CD4-positive, alpha-beta memory T cell (primary cell): ENCODE results near the gene NAE1. TPM values are rescaled to one million over a fixed set of nuclear protein-coding genes. Genes with fewer than 3 reads are reported as not detected.
"Not testable (repeated sequence)": the region's sequence is repeated elsewhere in the genome, so short reads cannot be mapped to it uniquely, and the experiment has no call there.

Experiments
- CTCF ChIA-PET: fragments of 350-600 bp; sonication (Branson Sonifier 250); formaldehyde crosslinking; loops from one replicate; lab custom pipeline; 2021; ENCODE audit warnings: inconsistent platforms; ENCODE audit not compliant: partially characterized antibody; lab: Charles Lee
- POLR2A ChIA-PET: fragments of 350-600 bp; sonication (Branson Sonifier 250); formaldehyde crosslinking; loops from one replicate; lab custom pipeline; 2021; ENCODE audit not compliant: partially characterized antibody; lab: Charles Lee
- DNase-seq, 5 donors: peaks; one replicate each; pipeline versions ENCODE4 v3.0.0 to v3.0.0-alpha.2; 2020 to 2022; ENCODE audit warnings: mixed read lengths in 1 of 5
- H3K27ac ChIP-seq: one replicate; pipeline ENCODE4 v1.7.0; 2013; ENCODE audit warnings: low read depth, low read length
- H3K27me3 ChIP-seq: 2 replicates; pipeline ENCODE4 v1.7.0; 2013; ENCODE audit warnings: mild to moderate bottlenecking, low read length, moderate library complexity; ENCODE audit not compliant: insufficient read depth
- H3K36me3 ChIP-seq: 2 replicates; pipeline ENCODE4 v1.7.0; 2013; ENCODE audit warnings: mild to moderate bottlenecking, low read length, moderate library complexity; ENCODE audit not compliant: insufficient read depth
- H3K4me1 ChIP-seq: 2 replicates; pipeline ENCODE4 v1.7.0; 2013; ENCODE audit warnings: mild to moderate bottlenecking, low read length, moderate library complexity; ENCODE audit not compliant: insufficient read depth
- H3K4me3 ChIP-seq, 2 donors: one replicate each; pipeline ENCODE4 v1.7.0; 2013; ENCODE audit warnings: low read length in 2 of 2, mild to moderate bottlenecking in 1 of 2
- H3K9me3 ChIP-seq, 2 donors: one replicate each; pipeline ENCODE4 v1.7.0; 2013; ENCODE audit warnings: low read length in 2 of 2, control low read depth in 1 of 2; ENCODE audit not compliant: control insufficient read depth in 1 of 2
- H3K27ac Mint-ChIP-seq, 7 donors: one replicate each; pipeline ENCODE4 v1.8.0; 2020 to 2021; ENCODE audit warnings: mixed read lengths in 7 of 7, mild to moderate bottlenecking in 6 of 7, inconsistent platforms in 3 of 7, moderate library complexity in 3 of 7
- H3K27me3 Mint-ChIP-seq, 2 donors: one replicate each; pipeline ENCODE4 v1.8.0; 2020 to 2021; ENCODE audit warnings: mixed read lengths in 2 of 2
- H3K36me3 Mint-ChIP-seq, 2 donors: one replicate each; pipeline ENCODE4 v1.8.0; 2020 to 2021; ENCODE audit warnings: mixed read lengths in 2 of 2, inconsistent platforms in 1 of 2, mild to moderate bottlenecking in 1 of 2
- H3K4me1 Mint-ChIP-seq, 4 donors: one replicate each; pipeline ENCODE4 v1.8.0; 2020 to 2021; ENCODE audit warnings: mixed read lengths in 4 of 4, mild to moderate bottlenecking in 1 of 4
- H3K4me3 Mint-ChIP-seq, 8 donors: one replicate each; pipeline ENCODE4 v1.8.0; 2020 to 2021; ENCODE audit warnings: mixed read lengths in 8 of 8, mild to moderate bottlenecking in 7 of 8, moderate library complexity in 6 of 8, inconsistent platforms in 3 of 8
- H3K9me3 Mint-ChIP-seq, 8 donors: one replicate each; pipeline ENCODE4 v1.8.0; 2020 to 2021; ENCODE audit warnings: mixed read lengths in 8 of 8, mild to moderate bottlenecking in 5 of 8, inconsistent platforms in 3 of 8, moderate library complexity in 1 of 8
- intact Hi-C: fragments of 100-400 bp; cut with micrococcal nuclease; formaldehyde crosslinking; loops from one replicate; pipeline ENCODE4 v1.15.1; 2023
- polyA plus RNA-seq, 2 donors: library from polyadenylated mRNA; unstranded; fragments of 300-500 nt; fragmentation: Illumina TruSeq; gene quantifications; one replicate each; pipeline ENCODE4 v1.2.3, GENCODE V29; 2021
- total RNA-seq, 2 experiments: library from RNA; stranded (reverse); gene quantifications; one replicate each; pipeline ENCODE4 v1.2.3, GENCODE V29; 2021

NAE1 gene
- total and polyA plus RNA-seq, 4 experiments from 2014 or later, result 70.4 to 101 (median 94.5) TPM

GRCh38 chr16:66872559-66872942 lies 41.8 kb upstream of the NAE1 start:
- H3K9me3 ChIP-seq, result no peaks in the 10 kb centered on the region
- peak overlapping the region; percentile 61 to 90 (median 82) for H3K4me3 Mint-ChIP-seq
- peak overlapping the region in 6 of 7 donors; percentile 75 to 95 (median 86) for H3K27ac Mint-ChIP-seq
- peaks cover 27% of the 10 kb centered on the region for H3K4me1 ChIP-seq
- intact Hi-C loops, result loop anchor here (2.0 kb wide), 4 partner anchors 42 to 320 kb away; partner anchors contain the start of genes CES2, CIAO2B, CKLF and NAE1
- no peaks in the 10 kb centered on the region for H3K36me3 ChIP-seq
- H3K27me3 Mint-ChIP-seq, result no peaks in the 10 kb centered on the region
- H3K9me3 Mint-ChIP-seq, result no peaks in the 10 kb centered on the region
- H3K4me3 ChIP-seq, result peak overlapping the region in 1 of 2 donors; percentile 52
- no peaks in the 10 kb centered on the region for H3K27me3 ChIP-seq
- DNase-seq, result no peak
- POLR2A ChIA-PET, result interaction anchor here (0.9 to 1.5 kb wide), 8 partner anchors 10 to 321 kb away, joined by 3 to 15 read pairs (median 3); partner anchors contain the start of genes CKLF, DYNC1LI2 and NAE1
- CTCF ChIA-PET, result interaction anchor here (0.7 to 3.7 kb wide), 16 partner anchors 9 to 514 kb away, joined by 3 to 32 read pairs (median 6); partner anchors contain the start of gene NAE1
- peaks cover 19 to 39% (median 23%) of the 10 kb centered on the region in 4 donors for H3K4me1 Mint-ChIP-seq
- peak overlapping the region; percentile 36 for H3K27ac ChIP-seq
- no peaks in the 10 kb centered on the region for H3K36me3 Mint-ChIP-seq

DNA sequence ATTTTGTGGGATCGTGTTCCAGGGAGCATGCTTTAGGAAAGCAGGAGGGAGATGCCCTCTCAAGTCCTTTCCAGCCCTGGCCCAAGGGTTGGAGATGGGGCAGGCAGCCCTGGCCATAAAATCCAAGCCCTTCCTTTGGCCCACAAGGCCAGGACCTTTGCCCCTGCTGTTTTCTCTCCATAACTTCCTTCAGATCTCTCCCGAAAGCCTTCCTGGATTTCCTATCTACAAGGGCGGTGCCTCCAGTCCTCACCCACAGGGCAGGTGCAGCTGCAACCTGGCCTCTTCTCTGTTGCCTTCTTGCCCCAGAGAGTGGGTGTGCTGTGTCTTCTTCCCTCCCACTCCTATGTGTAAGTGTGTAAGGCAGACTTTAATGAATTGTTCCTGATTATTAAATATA lies 41.1 kb upstream of the NAE1 start:
- H3K4me3 ChIP-seq, result no peak overlapping the region
- H3K36me3 ChIP-seq, result no peaks in the 10 kb centered on the region
- Mint-ChIP-seq H3K9me3 (no peaks in the 10 kb centered on the region), H3K4me1 (peaks cover 19 to 39% (median 23%) of the 10 kb centered on the region in 4 donors), H3K36me3 (no peaks in the 10 kb centered on the region), H3K4me3 (peak overlapping the region in 2 of 8 donors; percentile 26 to 39), H3K27me3 (no peaks in the 10 kb centered on the region), H3K27ac (peak overlapping the region in 4 of 7 donors; percentile 18 to 77 (median 50))
- no peaks in the 10 kb centered on the region for H3K9me3 ChIP-seq
- H3K27me3 ChIP-seq, result no peaks in the 10 kb centered on the region
- H3K27ac ChIP-seq, result no peak overlapping the region
- ChIA-PET CTCF (interaction anchor here (1.1 to 3.7 kb wide), 7 partner anchors 9 to 48 kb away, joined by 4 to 32 read pairs (median 11); partner anchors contain the start of genes NAE1 and PDP2), POLR2A (interaction anchor here (1.1 kb wide), 2 partner anchors 9 to 62 kb away, joined by 3 to 4 read pairs; no protein-coding TSS in a partner anchor)
- intact Hi-C loops, result loop anchor here (2.0 kb wide), 4 partner anchors 41 to 319 kb away; partner anchors contain the start of genes CES2, CIAO2B, CKLF and NAE1
- peaks cover 27% of the 10 kb centered on the region for H3K4me1 ChIP-seq
- no peak for DNase-seq

GRCh38 chr16:66871363-66871762 lies 40.6 kb upstream of the NAE1 start:
- CTCF ChIA-PET, result interaction anchor here (1.7 to 2.6 kb wide), 4 partner anchors 9 to 47 kb away, joined by 7 to 20 read pairs (median 10); partner anchors contain the start of genes NAE1 and PDP2
- peak overlapping the region in 3 of 7 donors; percentile 19 to 61 (median 46) for H3K27ac Mint-ChIP-seq
- H3K27me3 Mint-ChIP-seq, H3K9me3 Mint-ChIP-seq, H3K27me3 ChIP-seq, intact Hi-C loops, H3K36me3 ChIP-seq, H3K9me3 ChIP-seq, DNase-seq, H3K36me3 Mint-ChIP-seq, POLR2A ChIA-PET, H3K4me3 ChIP-seq, H3K27ac ChIP-seq: not testable (repeated sequence)
- H3K4me1 ChIP-seq, result peaks cover 27% of the 10 kb centered on the region
- peak overlapping the region in 1 of 8 donors; percentile 34 for H3K4me3 Mint-ChIP-seq
- peaks cover 19 to 39% (median 23%) of the 10 kb centered on the region in 4 donors for H3K4me1 Mint-ChIP-seq

DNA sequence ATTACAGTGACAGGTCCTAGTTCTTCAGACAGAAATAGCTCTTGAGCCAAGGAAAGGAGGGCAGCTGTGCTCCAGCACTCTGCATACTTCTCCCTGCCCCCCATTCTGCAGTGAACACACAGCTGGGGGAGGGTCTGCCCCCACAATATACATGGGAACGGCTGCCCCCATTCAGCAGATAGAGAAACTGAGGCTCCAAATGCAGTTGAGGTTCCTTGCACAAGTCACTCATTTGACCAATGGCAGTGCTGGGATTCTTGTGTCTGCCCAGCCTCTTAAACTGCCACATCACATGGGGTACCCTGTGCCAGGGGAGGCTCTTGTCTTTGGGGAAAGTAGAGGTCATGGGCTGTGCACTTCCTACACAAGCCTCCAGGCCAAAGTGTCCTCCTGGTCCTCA lies 38.6 kb upstream of the NAE1 start:
- POLR2A ChIA-PET, result interaction anchor here (1.0 kb wide), 1 partner anchor 10 kb away, joined by 4 read pairs; no protein-coding TSS in a partner anchor
- DNase-seq, result no peak
- H3K27me3 ChIP-seq, result no peaks in the 10 kb centered on the region
- H3K9me3 Mint-ChIP-seq, result no peaks in the 10 kb centered on the region
- no peak overlapping the region for H3K27ac Mint-ChIP-seq
- intact Hi-C loops, result loop anchor here (5.0 kb wide), 1 partner anchor 512 kb away; no protein-coding TSS in a partner anchor
- peaks cover 19% of the 10 kb centered on the region for H3K4me1 ChIP-seq
- H3K36me3 ChIP-seq, result no peaks in the 10 kb centered on the region
- H3K4me3 Mint-ChIP-seq, result no peak overlapping the region
- H3K4me3 ChIP-seq, result no peak overlapping the region
- no peaks in the 10 kb centered on the region for H3K27me3 Mint-ChIP-seq
- peaks cover 17 to 27% (median 20%) of the 10 kb centered on the region in 4 donors for H3K4me1 Mint-ChIP-seq
- CTCF ChIA-PET, result interaction anchor here (0.7 to 5.5 kb wide), 8 partner anchors 9 to 463 kb away, joined by 3 to 95 read pairs (median 7); partner anchors contain the start of genes NAE1 and PDP2
- H3K36me3 Mint-ChIP-seq, result no peaks in the 10 kb centered on the region
- no peaks in the 10 kb centered on the region for H3K9me3 ChIP-seq
- no peak overlapping the region for H3K27ac ChIP-seq

DNA sequence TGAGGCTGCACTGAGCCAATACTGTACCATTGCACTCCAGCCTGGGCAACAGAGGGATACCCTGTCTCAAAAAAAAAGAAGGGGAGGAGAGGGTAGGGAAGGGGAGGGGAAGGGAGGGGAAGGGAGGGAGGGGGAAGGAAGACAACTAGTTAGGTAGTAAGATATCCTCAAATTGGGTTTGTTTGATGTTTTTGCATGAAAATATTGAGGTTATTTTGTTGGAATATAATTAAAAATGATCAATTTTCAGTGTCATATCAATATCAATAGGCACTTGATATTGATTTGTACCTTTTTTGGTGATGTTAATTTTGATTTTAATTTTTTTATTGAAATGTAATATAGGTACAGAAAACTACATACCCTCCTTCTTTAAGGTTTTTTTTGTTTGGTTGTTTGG lies 32.9 kb upstream of the NAE1 start:
- CTCF ChIA-PET, result interaction anchor here (2.8 kb wide), 1 partner anchor 9 kb away, joined by 11 read pairs; no protein-coding TSS in a partner anchor
- no peaks in the 10 kb centered on the region for H3K36me3 Mint-ChIP-seq
- H3K27me3 Mint-ChIP-seq, result no peaks in the 10 kb centered on the region
- H3K36me3 ChIP-seq, result no peaks in the 10 kb centered on the region
- POLR2A ChIA-PET, result no interaction called here
- H3K4me1 Mint-ChIP-seq, result peaks cover 2 to 7% (median 3%) of the 10 kb centered on the region in 4 donors
- no peak overlapping the region for H3K4me3 Mint-ChIP-seq
- H3K27me3 ChIP-seq, result no peaks in the 10 kb centered on the region
- no peak overlapping the region for H3K27ac Mint-ChIP-seq
- intact Hi-C loops, result no loop called here
- H3K9me3 Mint-ChIP-seq, result no peaks in the 10 kb centered on the region
- DNase-seq, result no peak
- H3K4me3 ChIP-seq, result no peak overlapping the region
- peaks cover 5% of the 10 kb centered on the region for H3K4me1 ChIP-seq
- H3K9me3 ChIP-seq, result no peaks in the 10 kb centered on the region
- H3K27ac ChIP-seq, result no peak overlapping the region

DNA sequence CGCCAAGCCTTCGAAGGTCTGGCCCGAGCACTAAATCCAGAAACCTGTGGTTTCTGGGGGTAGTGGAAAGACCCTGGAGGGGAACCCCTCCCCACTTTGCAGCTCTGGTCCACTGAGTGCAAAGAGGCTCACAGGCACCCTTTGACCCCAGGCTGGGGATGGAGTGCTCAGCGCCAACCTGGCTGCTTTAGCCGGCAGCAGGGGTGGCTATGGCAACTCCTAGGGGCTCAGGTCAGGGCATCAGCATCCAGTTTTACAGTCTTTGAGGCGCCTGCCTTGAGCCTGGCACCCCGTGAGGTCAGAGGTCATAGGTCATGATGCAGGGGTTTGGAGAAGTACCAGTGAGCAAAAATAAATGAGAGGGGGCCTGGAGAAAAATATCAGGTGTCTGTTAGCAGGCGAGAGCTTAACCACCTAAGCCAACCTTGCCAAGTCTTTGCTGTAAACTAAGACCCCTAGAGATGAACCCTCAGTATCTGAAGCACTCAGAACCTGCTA lies 31.3 kb upstream of the NAE1 start:
- DNase-seq, result no peak
- no peak overlapping the region for H3K27ac ChIP-seq
- no peaks in the 10 kb centered on the region for H3K9me3 ChIP-seq
- H3K4me3 ChIP-seq, result no peak overlapping the region
- Mint-ChIP-seq H3K27me3 (no peaks in the 10 kb centered on the region), H3K27ac (no peak overlapping the region), H3K36me3 (no peaks in the 10 kb centered on the region), H3K4me3 (no peak overlapping the region), H3K4me1 (no peaks in the 10 kb centered on the region), H3K9me3 (no peaks in the 10 kb centered on the region)
- no peaks in the 10 kb centered on the region for H3K27me3 ChIP-seq
- H3K4me1 ChIP-seq, result no peaks in the 10 kb centered on the region
- CTCF ChIA-PET, result interaction anchor here (0.8 to 2.8 kb wide), 5 partner anchors 9 to 110 kb away, joined by 3 to 11 read pairs (median 5); partner anchors contain the start of genes DYNC1LI2 and NAE1
- intact Hi-C loops, result no loop called here
- H3K36me3 ChIP-seq, result no peaks in the 10 kb centered on the region
- POLR2A ChIA-PET, result interaction anchor here (1.2 kb wide), 1 partner anchor 10 kb away, joined by 3 read pairs; no protein-coding TSS in a partner anchor
